ENCODE data around the gene MERTK.
"Not testable (repeated sequence)": the region's sequence is repeated elsewhere in the genome, so short reads cannot be mapped to it uniquely, and the experiment has no call there.

Gene MERTK

DNA sequence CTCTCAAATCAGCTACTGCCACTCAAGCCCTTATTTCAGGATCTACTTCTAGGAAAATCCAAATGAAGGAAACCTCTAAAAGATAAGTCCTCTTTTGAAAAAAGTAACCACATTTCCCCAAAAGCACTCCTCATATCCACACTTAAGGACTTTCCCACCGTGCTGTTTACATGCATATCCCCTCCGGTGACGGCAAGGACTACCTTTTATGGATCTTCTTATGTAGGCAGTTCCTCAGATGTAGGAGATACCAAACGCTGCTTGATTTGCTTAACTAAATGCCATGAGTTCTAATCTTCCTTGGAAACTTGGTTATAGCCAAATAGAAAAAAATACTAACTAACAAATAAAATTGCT is 149.8 kb downstream of the MERTK start:
- no peak for DNase-seq

DNA sequence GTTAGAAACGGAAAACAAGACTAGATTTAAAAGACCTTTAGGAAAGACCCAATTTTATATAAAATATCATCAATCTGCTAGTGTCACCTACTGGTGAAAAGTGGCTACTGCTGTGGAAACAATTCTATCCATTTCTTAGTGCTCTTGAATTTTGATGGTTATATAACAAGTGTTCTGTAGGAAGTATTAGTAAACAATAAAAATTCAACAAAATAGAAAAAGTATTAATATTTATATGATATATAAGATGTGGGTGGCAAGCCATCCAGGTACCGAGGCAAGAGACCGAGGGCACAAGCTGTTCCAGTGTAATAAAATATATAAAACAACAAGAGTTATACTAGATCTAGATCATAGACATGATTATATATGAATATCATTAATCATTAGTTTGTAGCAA is 150.5 kb downstream of the MERTK start:
- peak in 1 of 2 experiments; percentile 18 for DNase-seq

DNA sequence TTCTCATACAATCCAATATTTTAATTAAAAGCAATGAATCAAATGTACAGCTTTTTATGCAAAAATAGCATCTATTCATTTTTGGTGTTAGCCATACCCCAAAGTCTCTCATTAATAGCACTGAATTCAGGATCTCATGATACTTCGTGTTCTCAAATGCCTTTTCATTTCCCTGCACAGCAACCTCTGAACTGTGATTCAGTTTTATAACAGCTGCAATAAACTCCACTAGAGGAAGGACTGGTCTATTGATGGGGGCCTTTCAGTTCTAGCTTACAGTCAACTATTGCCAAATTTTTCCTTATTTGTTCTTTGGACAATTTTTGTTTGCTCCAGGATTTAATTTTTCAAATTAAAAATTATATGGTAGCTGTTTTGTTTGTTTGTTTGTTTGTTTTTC is 151.9 kb downstream of the MERTK start:
- no peak for DNase-seq

DNA sequence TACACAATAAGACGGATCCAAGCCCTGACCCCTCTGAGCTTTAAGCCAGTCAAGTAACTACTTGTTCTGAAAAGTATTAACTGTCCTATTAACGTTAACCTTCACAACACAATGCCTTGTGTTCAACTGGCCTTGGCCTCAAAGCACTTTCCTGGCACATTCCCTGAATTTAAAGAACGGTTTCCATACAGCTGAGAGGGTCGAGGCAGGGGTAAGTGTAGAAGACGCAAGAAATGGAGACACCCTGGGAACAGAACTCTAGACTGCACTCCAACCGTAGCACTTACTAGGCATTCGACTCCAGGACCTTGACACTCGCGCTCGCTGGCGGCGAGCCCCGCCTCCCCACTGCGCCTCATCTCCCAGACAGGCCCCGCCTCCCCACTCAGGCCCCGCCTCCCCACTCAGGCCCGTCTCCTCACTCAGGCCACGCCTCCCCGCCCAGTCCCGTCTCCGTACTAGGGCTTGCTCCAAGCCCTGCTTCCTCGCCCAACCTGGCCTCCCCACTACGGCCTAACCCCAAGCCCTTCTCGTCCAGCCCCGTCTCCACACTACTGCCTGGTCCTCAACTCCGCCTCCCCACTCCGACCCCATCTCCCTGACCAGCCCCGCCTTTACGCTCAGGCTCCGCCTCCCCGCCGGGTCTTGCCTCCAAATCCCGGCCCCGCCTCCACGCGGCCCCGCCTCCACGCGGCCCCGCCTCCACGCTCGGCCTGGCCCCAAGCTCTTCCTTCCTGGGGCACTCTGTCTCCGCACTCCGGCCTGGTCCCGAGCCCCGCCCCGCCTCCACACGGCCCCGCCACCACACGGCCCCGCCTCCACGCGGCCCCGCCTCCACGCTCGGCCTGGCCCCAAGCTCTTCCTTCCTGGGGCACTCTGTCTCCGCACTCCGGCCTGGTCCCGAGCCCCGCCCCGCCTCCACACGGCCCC is 155.8 kb downstream of the MERTK start:
- DNase-seq, result peak; percentile 35 to 71

DNA sequence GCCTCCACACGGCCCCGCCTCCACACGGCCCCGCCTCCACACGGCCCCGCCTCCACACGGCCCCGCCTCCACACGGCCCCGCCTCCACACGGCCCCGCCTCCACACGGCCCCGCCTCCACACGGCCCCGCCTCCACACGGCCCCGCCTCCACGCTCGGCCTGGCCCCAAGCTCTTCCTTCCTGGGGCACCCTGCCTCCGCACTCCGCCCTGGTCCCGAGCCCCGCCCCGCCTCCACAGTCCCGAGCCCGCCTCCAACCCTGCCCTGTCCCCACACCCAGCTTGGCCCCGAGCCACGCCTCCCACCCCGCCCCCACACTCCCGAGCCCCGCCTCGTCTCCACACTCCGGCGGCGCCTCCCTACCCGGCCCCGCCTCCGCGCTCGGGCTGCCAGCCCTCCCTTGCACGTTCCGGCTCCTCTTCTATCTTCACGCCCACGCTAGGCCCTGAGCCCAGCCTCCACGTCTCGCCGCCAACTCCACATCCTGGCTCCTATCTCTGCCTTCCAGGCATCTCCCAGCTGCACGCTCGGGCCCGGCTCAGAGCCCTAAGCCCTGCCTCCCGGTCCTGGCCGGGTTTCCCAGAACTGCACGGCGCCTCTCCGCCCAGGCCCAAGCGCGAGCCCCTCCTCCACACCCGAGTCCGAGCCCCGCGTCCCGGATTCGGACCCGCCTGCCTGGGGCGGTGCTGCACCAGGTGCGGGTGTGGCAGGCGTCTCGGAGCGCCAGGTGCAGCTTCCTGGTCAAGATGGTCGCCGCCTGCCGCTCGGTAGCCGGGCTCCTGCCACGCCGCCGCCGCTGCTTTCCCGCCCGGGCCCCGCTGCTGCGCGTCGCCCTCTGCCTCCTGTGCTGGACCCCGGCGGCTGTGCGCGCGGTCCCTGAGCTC is 156.7 kb downstream of the MERTK start, which contains the start of gene TMEM87B:
Gene TMEM87B (plus strand): TSS at position 423 of the 883 bp plus-strand sequence. CDS start 323 bp downstream, at position 746.
- peak; percentile 62 to 63 for DNase-seq

DNA sequence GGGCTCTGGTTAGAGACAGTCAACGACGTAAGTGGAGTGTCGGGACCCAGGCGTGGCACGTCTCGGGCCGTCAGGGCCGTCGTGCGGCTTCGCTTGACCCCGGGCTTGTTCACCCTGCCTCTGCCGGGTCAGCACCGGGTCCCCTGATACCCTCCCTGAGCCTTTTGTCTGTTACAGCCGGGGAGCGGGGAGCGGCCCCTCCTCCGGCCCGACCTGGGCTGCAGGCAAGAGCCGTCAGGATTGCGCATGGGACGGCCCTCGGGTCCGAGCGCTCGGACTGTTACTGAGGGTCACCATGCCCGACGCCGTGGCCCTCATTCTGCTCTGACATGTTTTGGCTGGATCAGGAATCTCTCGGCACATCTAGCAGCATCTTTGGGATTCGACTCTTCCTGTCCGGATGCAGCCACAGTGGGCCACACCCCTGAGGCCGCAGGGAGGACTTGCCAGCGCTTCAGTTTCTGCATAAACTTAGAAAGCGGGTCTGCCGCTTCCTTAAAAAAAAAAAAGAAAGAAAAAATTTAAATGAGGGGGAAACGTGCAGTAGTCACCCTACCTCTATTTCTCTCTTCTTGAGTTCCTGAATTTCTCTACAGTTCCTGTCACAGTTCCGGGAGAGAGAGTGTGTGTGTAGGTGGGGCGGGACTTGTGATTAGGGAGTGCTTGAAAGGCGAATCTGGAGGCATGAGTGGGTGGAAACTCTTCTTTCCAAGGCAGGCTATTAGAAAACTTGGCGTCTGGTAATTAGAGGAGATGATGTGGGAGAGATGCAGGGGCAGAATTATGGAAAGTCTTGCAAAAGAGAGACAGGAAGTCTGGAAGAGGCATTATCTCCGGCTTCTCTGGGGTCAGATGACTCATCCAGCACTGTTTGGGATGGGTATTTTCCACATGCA is 157.6 kb downstream of the MERTK start:
- DNase-seq, result no peak

DNA sequence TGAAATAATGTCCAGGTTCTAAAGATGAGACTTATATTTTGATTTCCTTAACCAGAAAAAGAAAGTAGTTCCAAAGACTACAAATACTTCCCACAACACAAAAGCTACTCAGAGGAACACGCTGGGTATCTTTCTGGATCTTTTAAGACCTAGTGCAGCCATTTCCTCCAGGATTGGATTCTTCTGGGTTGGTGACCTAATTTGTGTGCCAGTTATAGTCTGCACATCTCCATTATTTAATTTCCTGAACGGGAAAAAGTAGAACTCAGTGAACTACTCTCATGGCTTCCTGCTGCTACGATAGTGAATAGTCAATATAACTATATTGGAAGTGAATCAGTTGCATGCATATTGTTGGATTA is 158.2 kb downstream of the MERTK start:
- DNase-seq, result no peak

DNA sequence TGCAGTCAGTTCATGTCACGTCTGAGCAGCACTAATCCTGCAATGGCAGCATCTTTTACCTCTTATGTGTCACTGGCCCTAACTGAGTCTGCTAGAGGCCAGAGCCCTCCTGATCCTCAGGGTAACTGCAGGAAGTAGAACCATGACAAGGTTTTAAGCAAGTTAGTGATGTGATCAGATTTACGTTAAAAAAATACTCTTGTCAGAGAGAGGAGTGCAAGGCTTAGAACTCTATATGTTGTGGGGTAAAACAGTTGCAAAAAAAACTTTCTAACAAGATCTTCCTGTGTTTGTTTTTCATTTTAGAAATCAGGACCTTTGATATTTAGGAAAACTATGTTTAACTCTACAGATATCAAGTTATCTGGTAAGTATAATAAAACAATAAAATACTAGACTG is 161.3 kb downstream of the MERTK start:
- DNase-seq, result no peak

DNA sequence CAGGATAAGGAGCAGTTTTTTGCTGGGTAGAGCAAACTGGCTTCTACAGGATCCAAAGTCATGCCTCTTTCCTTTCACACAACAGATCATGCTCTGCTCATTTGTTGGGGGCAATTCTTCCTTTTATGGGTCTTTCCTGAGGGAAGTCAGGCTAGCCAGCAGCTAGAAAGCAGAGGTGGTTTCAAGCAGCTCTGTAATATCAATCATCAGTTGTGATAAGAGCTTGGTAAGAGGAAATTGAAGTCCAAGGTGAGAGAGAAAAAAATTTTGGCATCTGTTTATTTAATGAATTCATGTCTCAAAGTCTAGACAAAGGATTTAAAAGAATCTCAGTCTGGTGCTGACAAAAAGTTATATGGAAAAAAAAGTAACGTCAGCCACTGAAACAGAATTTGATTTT is 162.9 kb downstream of the MERTK start:
- no peak for DNase-seq

DNA sequence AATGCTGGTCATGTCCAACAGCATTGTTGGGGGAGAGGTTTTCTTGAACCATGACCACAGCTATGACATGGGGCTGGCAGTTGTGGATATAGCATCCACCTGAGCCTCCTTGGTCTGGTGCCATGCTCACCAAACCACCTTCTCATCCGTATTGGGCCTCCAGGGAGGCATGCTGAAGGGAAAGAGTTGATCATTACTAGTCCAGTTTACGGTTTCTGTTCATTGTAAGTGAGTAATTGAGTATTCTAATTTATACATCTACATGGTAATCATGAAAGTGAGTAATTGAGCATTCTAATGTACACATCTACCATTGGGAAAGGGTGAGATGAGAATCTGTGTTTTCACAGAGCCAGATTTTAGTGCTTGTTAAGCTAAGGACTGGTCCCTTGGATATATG is 163.4 kb downstream of the MERTK start:
- DNase-seq, result no peak

DNA sequence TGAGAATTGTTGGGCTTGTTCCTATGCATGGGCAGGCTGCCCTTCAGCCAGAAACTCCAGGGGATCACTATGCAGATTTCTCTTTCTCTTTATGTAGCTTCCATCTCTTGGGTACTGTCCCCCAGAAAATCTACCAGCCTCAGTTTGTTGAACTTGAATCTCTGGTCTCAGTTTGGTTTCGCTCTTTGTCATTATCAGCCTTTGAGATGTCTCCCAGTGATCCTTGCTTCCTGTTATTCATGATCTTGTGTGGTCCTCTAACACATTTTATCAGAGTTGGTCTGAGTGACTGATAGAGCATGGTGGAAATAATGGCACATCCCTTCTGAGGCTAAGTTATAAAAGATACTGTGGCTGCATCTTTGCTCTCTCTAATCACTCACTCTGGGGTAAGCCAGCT is 164.5 kb downstream of the MERTK start:
- no peak for DNase-seq

DNA sequence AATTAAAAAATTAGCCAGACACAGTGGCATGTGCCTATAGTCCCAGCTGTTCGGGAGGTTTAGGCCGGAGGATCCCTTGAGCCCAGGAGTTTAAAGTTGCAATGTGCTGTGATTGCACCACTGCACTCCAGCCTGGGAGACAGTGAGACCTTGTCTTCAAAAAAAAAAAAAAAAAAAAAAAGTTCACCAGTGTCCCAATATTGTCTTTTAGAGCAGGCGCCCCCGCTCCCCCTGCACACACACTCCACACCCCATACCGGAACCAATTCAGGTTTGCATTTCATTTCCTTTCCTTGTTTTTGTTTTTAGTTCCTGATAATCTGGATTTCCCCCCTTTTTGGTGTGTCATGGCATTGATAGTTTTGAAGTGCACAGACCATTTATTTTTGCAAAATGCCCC is 167.1 kb downstream of the MERTK start:
- no peak for DNase-seq

DNA sequence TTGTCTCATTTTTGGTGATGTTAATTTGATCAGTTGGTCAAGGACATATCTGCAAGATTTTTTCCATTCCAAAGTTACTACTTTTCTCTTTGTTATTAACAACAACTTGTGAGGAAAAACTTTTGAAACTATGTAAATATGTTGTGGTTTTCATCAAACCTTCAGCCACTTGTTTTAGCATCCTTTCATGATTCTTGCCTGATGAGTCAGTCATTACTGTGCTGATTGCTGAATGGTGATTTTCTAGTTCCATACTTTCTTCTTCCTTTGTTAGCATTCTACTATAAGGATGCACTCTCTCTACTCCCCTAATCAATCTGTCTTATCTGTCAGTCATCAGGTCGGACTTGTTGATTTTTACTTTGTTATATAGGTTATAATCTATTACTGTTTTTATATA is 167.6 kb downstream of the MERTK start:
- no peak for DNase-seq

DNA sequence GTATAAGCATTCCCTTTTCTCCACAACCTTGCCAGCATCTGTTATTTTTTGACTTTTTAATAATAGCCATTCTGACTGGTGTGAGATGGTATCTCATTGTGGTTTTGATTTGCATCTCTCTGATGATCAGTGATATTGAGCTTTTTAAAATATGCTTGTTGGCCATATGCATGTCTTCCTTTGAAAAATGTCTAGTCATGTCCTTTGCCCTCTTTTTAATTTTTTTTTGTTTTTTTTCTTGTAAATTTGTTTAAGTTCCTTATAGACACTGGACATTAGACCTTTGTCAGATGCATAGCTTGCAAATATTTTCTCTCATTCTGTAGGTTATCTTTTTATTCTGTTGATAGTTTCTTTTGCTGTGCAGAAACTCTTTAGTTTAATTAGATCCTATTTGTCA is 171.4 kb downstream of the MERTK start:
- DNase-seq, result not testable (repeated sequence)

DNA sequence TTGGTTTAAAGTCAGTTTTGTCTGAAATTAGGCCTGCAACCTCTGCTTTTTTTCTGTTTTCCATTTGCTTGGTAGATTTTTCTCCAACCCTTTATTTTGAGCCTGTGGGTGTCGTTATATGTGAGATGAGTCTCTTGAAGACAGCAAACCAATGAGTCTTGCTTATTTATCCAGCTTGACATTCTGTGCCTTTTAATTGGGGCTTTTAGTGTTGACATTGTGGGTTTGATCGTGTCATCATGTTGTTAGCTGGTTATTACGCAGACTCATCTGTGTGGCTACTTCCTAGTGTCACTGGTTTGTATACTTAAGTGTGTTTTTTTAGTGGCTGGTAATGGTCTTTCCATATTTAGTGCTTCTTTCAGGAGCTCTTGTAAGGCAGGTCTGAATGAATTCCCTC is 175.5 kb downstream of the MERTK start:
- no peak for DNase-seq

DNA sequence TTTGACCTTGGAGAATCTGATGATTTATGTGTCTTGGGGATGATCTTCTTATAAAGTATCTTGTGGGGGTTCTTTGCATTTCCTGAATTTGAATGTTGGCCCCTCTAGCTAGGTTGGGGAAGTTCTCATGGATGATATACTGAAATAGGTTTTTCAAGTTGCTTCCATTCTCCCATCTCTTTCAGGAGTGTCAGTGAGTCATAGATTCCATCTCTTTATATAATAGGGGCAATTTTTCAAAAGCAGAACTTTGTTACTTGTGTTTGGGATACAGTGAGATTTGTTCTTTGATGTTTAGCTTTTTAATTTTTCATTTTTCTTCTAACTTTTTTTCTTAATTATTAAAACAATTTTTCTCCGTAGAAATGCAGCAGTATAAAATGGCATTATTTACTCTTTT is 176.1 kb downstream of the MERTK start:
- DNase-seq, result no peak

DNA sequence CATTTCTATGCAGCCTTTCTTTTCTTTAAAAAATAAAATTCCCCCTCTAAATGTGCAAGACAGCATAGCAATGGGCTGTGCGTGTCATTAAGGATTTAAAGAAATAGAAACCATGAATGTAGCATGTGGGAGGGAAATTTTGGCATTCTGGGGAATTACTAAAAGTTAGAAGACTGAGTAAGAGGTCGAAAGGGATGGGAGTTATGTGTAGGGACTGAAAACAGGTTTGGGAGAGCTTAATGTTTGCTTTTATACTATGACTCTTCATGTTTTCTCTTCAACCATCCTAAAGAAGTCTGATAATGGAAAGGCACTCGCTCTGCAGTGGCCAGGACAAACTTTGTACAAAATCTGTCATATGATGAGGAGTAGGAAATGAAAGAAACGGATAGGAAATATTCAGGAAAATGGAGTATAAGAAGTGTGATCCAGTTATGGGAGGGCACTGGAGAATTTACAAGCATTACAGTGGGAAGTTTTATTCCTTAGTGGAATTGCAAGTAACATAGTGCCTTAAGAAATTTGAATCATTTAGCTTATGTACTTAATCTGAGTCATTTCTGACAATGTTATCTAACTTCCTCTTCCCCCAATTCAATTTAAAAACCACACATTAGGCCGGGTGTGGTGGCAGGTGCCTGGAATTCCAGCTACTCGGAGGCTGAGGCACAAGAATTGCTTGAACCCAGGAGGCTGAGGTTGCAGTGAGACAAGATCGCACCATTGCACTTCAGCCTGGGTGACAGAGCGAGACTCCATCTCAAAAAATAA is 177.3 kb downstream of the MERTK start:
- DNase-seq, result no peak

DNA sequence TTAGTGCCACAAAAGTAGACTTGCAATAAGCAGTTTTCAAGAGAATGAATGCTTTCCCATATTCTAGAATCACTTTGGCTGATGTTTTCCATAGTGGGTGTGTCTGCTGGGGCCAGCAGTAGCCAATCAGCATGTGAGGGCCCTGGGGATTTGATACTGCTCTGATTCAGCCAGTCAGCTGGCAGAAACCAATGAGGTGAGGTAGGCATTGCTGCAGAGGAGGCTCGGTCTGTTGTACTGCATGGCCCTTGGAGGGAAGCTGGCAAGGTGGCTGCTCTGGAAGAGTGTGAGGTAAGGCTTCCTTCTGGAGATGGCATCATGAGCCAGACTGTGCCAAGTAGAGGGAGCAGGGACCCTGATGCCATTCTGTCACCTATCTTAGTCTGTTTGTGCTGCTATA is 179.4 kb downstream of the MERTK start:
- no peak for DNase-seq
